HEK293 (cell line): ENCODE results near the gene SERINC2.

ENCODE experiments used
- ATF2 ChIP-seq: fragments of 450-650 bp; formaldehyde crosslinking; IDR thresholded peaks from 2 replicates; pipeline ENCODE4 v1.5.1; 2016; ENCODE audit warnings: missing biosample characterization, missing genetic modification characterization, low read depth
- CTCF ChIP-seq: fragments of 450-650 bp; formaldehyde crosslinking; IDR thresholded peaks from 2 replicates; pipeline ENCODE4 v1.5.1; 2016; ENCODE audit warnings: missing biosample characterization, missing genetic modification characterization
- ELK4 ChIP-seq: IDR thresholded peaks from 2 replicates; pipeline ENCODE4 v1.6.1; 2011; ENCODE audit warnings: mild to moderate bottlenecking, low read depth, low read length, borderline replicate concordance
- INSM2 ChIP-seq: fragments of 450-650 bp; formaldehyde crosslinking; IDR thresholded peaks from 2 replicates; pipeline ENCODE4 v1.5.1; 2016; ENCODE audit warnings: missing biosample characterization, missing genetic modification characterization
- PRDM1 ChIP-seq: fragments of 450-650 bp; formaldehyde crosslinking; IDR thresholded peaks from 2 replicates; pipeline ENCODE4; 2016; ENCODE audit warnings: missing biosample characterization, missing genetic modification characterization
- SALL2 ChIP-seq: fragments of 450-650 bp; formaldehyde crosslinking; IDR thresholded peaks from 2 replicates; pipeline ENCODE4 v1.5.0; 2017; ENCODE audit warnings: missing biosample characterization, mild to moderate bottlenecking, missing genetic modification characterization, borderline replicate concordance
- SP2 ChIP-seq: fragments of 450-650 bp; formaldehyde crosslinking; IDR thresholded peaks from 2 replicates; pipeline ENCODE4 v1.5.1; 2016; ENCODE audit warnings: missing biosample characterization, missing genetic modification characterization
- TCF7L2 ChIP-seq: IDR thresholded peaks from 2 replicates; pipeline ENCODE4 v1.6.1; 2011; ENCODE audit warnings: low read depth, mild to moderate bottlenecking, inconsistent platforms, low read length, moderate library complexity, borderline replicate concordance
- ZBTB49 ChIP-seq: fragments of 450-650 bp; formaldehyde crosslinking; IDR thresholded peaks from 2 replicates; pipeline ENCODE4 v1.5.1; 2016; ENCODE audit warnings: missing biosample characterization, missing genetic modification characterization, low read depth
- ZFP3 ChIP-seq: fragments of 450-650 bp; formaldehyde crosslinking; IDR thresholded peaks from 2 replicates; pipeline ENCODE4 v1.5.1; 2016; ENCODE audit warnings: low read depth, missing biosample characterization, missing genetic modification characterization
- ZFP41 ChIP-seq: fragments of 450-650 bp; formaldehyde crosslinking; IDR thresholded peaks from 2 replicates; pipeline ENCODE4 v1.5.1; 2016; ENCODE audit warnings: missing biosample characterization, missing genetic modification characterization, borderline replicate concordance
- ZNF223 ChIP-seq: fragments of 450-650 bp; formaldehyde crosslinking; IDR thresholded peaks from 2 replicates; pipeline ENCODE4 v1.5.1; 2016; ENCODE audit warnings: missing biosample characterization, missing genetic modification characterization

GRCh38 chr1:31422505-31423319 is 9.7 kb downstream of the SERINC2 start:
- no peak for TF ChIP-seq SALL2 (tag by site-specific recombination)
- TF ChIP-seq ZFP41 (tag by site-specific recombination) = no peak
- peak; percentile 84 for TF ChIP-seq CTCF (tag by site-specific recombination)
- TF ChIP-seq SP2 (tag by site-specific recombination) = no peak
- TF ChIP-seq PRDM1 = no peak
- TF ChIP-seq ZNF223 = no peak
- no peak for TF ChIP-seq ZFP3 (tag by site-specific recombination)
- no peak for TF ChIP-seq ELK4
- TF ChIP-seq ZBTB49 (tag by site-specific recombination) = no peak
- TF ChIP-seq INSM2 = no peak
- TF ChIP-seq ATF2 (tag by site-specific recombination) = no peak
- no peak for TF ChIP-seq TCF7L2
